Muscle of leg (tissue), 11 donors: ENCODE data around the gene SRGN. TPM values are rescaled to one million over a fixed set of nuclear protein-coding genes. Genes with fewer than 3 reads are reported as not detected.
A peak's percentile ranks its signal among the peaks of the same experiment; 100 is the strongest.

Source experiments
- DNase-seq: peaks from one replicate; pipeline ENCODE4 v3.0.0; 2013
- H3K27ac ChIP-seq: one replicate; pipeline ENCODE4 v1.5.1; 2013; ENCODE audit warnings: mild to moderate bottlenecking, low read length, control low read depth
- H3K27me3 ChIP-seq: one replicate; pipeline ENCODE4 v1.6.1; 2013; ENCODE audit warnings: low read length; ENCODE audit not compliant: control insufficient read depth, insufficient read depth
- H3K36me3 ChIP-seq: one replicate; pipeline ENCODE4 v1.6.1; 2013; ENCODE audit warnings: low read length; ENCODE audit not compliant: control insufficient read depth, insufficient read depth
- H3K4me1 ChIP-seq: one replicate; pipeline ENCODE4 v1.6.1; 2013; ENCODE audit warnings: low read length; ENCODE audit not compliant: control insufficient read depth, insufficient read depth
- H3K4me3 ChIP-seq: one replicate; pipeline ENCODE4 v1.5.1; 2013; ENCODE audit warnings: low read length, control low read depth
- H3K9me3 ChIP-seq: replicated peaks from 2 replicates; pipeline ENCODE4 v1.6.1; 2013; ENCODE audit warnings: low read depth, low read length; ENCODE audit not compliant: control insufficient read depth
- WGBS: methylation state at CpG from one replicate; pipeline ENCODE4 v1.1.5; 2013; ENCODE audit warnings: missing lambda C conversion rate; ENCODE audit not compliant: insufficient coverage; 5-methylcytosine and 5-hydroxymethylcytosine counted together
- polyA plus RNA-seq, 8 donors: library from polyadenylated mRNA; unstranded; fragments of 120-200 nt; gene quantifications; one replicate each; pipeline versions ENCODE4 v1.2.1 to v1.2.3, GENCODE V29; 2013; ENCODE audit warnings: inconsistent platforms in 1 of 8, low replicate concordance in 1 of 8; ENCODE audit not compliant: insufficient read length in 8 of 8, insufficient read depth in 1 of 8
- total RNA-seq: library from RNA; stranded (reverse); fragments of 120-200 nt; gene quantifications from one replicate; pipeline ENCODE4 v1.2.4, GENCODE V29; 2013

SRGN gene
- total and polyA plus RNA-seq, 9 donors = 20.3 to 38.1 (median 23.3) TPM

DNA sequence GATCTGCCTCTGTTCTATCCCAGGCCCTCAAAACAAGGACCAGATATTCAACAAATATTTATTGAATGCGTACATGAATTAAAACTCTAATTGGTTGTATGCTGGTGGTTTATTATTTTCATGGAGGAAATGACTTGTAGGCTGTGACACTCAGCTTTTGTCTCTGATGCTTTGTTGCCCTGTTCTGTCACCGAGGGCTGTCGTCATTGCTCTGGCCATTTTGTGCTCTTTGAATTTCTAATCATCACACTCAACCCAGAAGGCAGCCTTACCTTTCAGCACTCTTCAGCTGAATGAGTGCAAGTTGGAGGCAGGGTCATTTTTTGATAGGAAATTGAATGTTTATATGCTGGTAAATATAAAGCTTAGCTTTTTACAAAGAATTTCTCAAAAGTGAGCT, 14.5 kb downstream of the SRGN start:
- H3K27me3 ChIP-seq = peaks cover 4% of the 10 kb centered on the region
- no peak for DNase-seq
- no peaks in the 10 kb centered on the region for H3K36me3 ChIP-seq
- H3K9me3 ChIP-seq = no peaks in the 10 kb centered on the region
- no peak overlapping the region for H3K4me3 ChIP-seq
- no CpG with 5 or more reads among the region's 3 CpGs for WGBS
- no peaks in the 10 kb centered on the region for H3K4me1 ChIP-seq
- no peak overlapping the region for H3K27ac ChIP-seq

GRCh38 chr10:69103784-69104183, 15.9 kb downstream of the SRGN start:
- Histone ChIP-seq H3K36me3 (no peaks in the 10 kb centered on the region), H3K4me1 (no peaks in the 10 kb centered on the region), H3K9me3 (no peaks in the 10 kb centered on the region), H3K27ac (no peak overlapping the region), H3K4me3 (no peak overlapping the region), H3K27me3 (peaks cover 4% of the 10 kb centered on the region)
- no peak for DNase-seq
- 55% methylated on average over 7 of the region's 7 CpGs for WGBS

DNA sequence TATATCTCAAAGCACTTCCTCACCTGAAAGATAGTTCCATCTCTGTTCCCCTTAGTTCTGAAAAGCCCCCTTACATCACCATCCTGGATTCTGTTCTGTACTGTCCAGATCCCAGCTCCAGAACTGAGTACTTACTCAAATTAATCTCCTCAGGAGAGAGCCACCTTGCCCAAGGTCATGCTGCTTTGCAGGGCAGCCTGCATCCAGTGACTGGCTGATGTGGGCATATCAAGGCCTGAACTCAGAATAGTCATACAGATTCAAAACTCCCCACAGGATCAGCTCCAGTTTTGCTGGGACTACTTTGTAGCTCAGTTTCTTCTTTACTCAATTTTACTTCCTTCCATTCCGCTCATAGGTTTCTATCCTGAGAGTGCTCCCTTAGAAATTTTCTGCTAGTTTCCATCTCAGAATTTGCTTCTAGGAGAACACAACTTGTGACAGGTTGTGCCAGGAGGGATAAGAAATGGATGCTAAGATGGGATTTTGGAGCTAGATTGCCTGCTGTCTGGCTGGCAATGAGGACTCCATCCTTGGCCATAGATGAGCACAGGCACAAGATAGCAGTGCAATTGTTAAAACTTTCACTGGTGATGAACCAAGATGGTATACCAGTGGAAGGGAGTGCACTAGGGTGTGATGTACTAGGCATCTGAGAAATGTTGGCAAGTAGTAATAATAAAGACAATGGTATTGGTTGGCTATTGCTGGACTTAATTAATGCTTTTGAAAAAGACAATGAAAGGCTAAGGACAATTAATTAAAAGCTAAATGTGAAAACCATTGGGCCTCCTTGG, 17.3 kb downstream of the SRGN start:
- Histone ChIP-seq H3K9me3 (no peaks in the 10 kb centered on the region), H3K27ac (no peak overlapping the region), H3K4me1 (no peaks in the 10 kb centered on the region), H3K36me3 (no peaks in the 10 kb centered on the region), H3K4me3 (no peak overlapping the region), H3K27me3 (peaks cover 4% of the 10 kb centered on the region)
- DNase-seq = no peak
- WGBS = no CpG with 5 or more reads among the region's 1 CpG

- no peak overlapping the region for H3K27ac ChIP-seq
- no peak for DNase-seq
These were observed 19.2 kb downstream of the SRGN start for GRCh38 chr10:69107176-69107490.

GRCh38 chr10:69107699-69108098, 19.8 kb downstream of the SRGN start:
- no peak for DNase-seq
- no peaks in the 10 kb centered on the region for H3K4me1 ChIP-seq
- peaks cover 4% of the 10 kb centered on the region for H3K27me3 ChIP-seq
- WGBS = 100% methylated on average over 2 of the region's 2 CpGs
- no peak overlapping the region for H3K27ac ChIP-seq
- H3K36me3 ChIP-seq = no peaks in the 10 kb centered on the region
- H3K9me3 ChIP-seq = no peaks in the 10 kb centered on the region
- no peak overlapping the region for H3K4me3 ChIP-seq

More at GRCh38 chr10:69107176-69107490, 19.2 kb downstream of the SRGN start:
- Histone ChIP-seq H3K27me3 (peaks cover 6% of the 10 kb centered on the region), H3K4me1 (no peaks in the 10 kb centered on the region), H3K4me3 (no peak overlapping the region), H3K9me3 (no peaks in the 10 kb centered on the region), H3K36me3 (no peaks in the 10 kb centered on the region)

GRCh38 chr10:69119896-69120295, 32.0 kb downstream of the SRGN start:
- peaks cover 2% of the 10 kb centered on the region for H3K4me1 ChIP-seq
- H3K27me3 ChIP-seq = no peaks in the 10 kb centered on the region
- no peak for DNase-seq
- H3K9me3 ChIP-seq = no peaks in the 10 kb centered on the region
- no peaks in the 10 kb centered on the region for H3K36me3 ChIP-seq
- no peak overlapping the region for H3K4me3 ChIP-seq
- H3K27ac ChIP-seq = no peak overlapping the region
- WGBS = no CpG with 5 or more reads among the region's 1 CpG

GRCh38 chr10:69123306-69123746, 35.4 kb downstream of the SRGN start:
- 0% methylated on average over 15 of the region's 16 CpGs for WGBS
- H3K4me1 ChIP-seq = peaks cover 4% of the 10 kb centered on the region
- peak; percentile 85 for DNase-seq

DNA sequence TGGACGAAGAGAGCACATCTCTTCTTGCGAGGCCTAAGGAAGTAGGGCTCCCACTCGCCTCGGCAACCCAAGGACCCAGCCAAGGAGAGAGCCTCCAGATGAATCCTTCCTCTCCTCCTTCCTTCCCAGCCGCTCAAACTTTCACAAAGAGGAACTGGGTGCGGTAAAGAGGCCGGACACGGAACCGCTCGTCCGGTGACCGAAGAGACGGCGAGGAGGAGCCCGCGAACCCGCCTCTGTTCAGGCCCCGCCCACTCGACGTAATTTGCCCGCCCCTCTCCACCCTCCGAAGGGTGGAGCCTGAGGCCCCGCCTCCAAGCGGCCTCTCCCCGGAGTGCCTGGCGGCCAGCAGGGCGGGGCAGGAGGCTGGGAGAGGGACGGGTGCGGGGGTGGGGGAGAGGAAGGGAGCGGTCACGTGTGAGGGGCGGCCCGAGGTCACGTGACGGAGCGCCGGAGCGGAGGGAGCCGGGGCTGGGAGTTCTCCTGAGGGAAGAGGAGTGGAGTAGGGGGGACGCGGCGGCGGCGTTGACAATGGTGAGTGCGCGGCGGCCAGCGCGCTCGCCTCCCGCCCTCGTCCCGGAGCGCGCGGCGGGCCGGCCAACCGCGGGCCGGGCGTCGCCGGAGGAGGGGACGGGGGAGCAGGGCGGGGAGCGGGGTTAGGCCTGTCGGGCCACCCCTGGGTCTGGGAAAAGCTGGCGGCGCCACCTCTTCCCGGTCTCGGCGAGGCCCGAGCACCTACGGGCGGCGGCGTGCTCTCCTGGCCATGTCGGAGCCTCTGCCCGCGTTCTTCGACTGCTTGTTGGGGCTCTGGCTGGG, 36.1 kb downstream of the SRGN start, which contains the start of gene VPS26A:
Gene VPS26A (plus strand): TSS at position 432 of the 816 bp plus-strand sequence. CDS start 100 bp downstream, at position 532.
- Histone ChIP-seq H3K27ac (peak within 1 kb of the TSS; percentile 100), H3K4me1 (peaks cover 4% of the 10 kb centered on the region), H3K9me3 (no peaks in the 10 kb centered on the region), H3K27me3 (no peaks in the 10 kb centered on the region), H3K4me3 (peak within 1 kb of the TSS; percentile 91), H3K36me3 (no peaks in the 10 kb centered on the region)
- peak; percentile 99 for DNase-seq
- WGBS = under 1% methylated on average over 68 of the region's 82 CpGs

More at GRCh38 chr10:69123306-69123746, 35.4 kb downstream of the SRGN start:
- Histone ChIP-seq H3K27me3 (no peaks in the 10 kb centered on the region), H3K4me3 (peak overlapping the region; percentile 91), H3K36me3 (no peaks in the 10 kb centered on the region), H3K27ac (peak overlapping the region; percentile 100), H3K9me3 (no peaks in the 10 kb centered on the region)

DNA sequence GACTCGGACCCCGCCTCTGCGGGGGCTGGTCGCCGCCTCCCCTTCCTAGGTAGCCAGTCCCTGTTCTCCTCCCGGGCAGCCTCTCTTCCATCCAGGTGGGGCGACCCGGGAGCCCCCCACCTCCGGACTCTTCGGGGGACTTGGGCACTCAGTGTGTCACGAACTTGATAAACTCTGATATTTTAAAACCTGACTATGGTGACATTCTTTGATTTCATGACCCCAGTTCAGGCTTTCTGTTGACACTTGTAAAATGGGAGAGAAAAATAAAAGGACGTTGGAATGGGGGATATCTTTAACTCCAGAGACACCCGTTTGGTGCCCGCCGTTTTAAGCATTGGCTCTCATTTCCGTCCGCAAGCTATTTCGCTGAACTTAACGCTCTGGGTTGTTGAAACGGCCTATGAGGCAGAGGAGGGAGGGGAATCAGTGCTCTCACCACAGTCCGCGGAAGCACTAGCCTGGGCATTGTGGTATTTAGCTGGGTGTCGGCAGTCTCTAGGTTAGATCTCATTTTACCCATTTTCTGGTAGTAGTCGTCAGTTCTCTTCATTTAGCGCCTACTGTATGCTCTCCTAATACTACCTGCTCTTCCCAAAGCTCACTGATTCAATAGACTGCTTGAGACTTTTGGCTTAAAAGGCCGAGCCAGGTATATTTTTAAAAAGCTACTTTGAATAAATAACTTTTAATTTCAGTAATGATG, 36.8 kb downstream of the SRGN start:
- WGBS = 0% methylated on average over 12 of the region's 26 CpGs
- peak; percentile 71 for DNase-seq
- H3K4me1 ChIP-seq = peaks cover 4% of the 10 kb centered on the region
- no peaks in the 10 kb centered on the region for H3K36me3 ChIP-seq
- H3K9me3 ChIP-seq = no peaks in the 10 kb centered on the region
- peak overlapping the region; percentile 94 for H3K27ac ChIP-seq
- no peaks in the 10 kb centered on the region for H3K27me3 ChIP-seq
- peak overlapping the region; percentile 91 for H3K4me3 ChIP-seq

DNA sequence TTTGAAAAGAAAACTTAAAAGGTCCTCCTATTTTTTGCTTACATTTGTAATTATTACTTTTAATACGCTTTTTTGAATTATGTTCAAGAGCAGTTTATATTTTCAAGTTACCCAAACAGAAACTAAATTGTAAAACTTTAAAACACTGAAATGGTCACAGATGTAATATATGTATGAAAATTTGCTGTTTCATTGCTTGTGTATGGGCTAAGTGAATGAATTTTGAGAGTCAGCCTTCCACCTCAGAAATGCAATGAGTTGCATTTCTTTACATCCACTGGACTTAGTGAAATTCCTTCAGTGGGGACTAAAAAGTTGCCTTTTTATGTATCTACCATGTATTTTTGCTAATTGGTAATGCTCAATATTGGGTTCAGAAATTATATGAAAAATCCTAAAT, 37.7 kb downstream of the SRGN start:
- Histone ChIP-seq H3K27ac (no peak overlapping the region), H3K36me3 (no peaks in the 10 kb centered on the region), H3K4me3 (no peak overlapping the region), H3K9me3 (no peaks in the 10 kb centered on the region), H3K4me1 (peaks cover 4% of the 10 kb centered on the region), H3K27me3 (no peaks in the 10 kb centered on the region)
- no CpG with 5 or more reads among the region's 1 CpG for WGBS
- no peak for DNase-seq
